Ishikawa (cell line): Measurements from ENCODE around the gene TGFBR3L.

Source experiments
- CEBPB ChIP-seq: IDR thresholded peaks from 2 replicates; pipeline ENCODE4 v1.6.1; 2012
- CREB1 ChIP-seq: IDR thresholded peaks from 2 replicates; pipeline ENCODE4 v1.6.1; 2012; ENCODE audit warnings: low read depth
- EGR1 ChIP-seq: IDR thresholded peaks from 2 replicates; pipeline ENCODE4 v1.6.1; 2012
- EP300 ChIP-seq: IDR thresholded peaks from 2 replicates; pipeline ENCODE4 v1.6.1; 2012; ENCODE audit warnings: borderline replicate concordance
- FOXM1 ChIP-seq: IDR thresholded peaks from 2 replicates; pipeline ENCODE4 v1.6.1; 2012; ENCODE audit warnings: low read depth, borderline replicate concordance
- MAX ChIP-seq: IDR thresholded peaks from 2 replicates; pipeline ENCODE4 v1.6.1; 2012
- NFIC ChIP-seq: IDR thresholded peaks from 2 replicates; pipeline ENCODE4 v1.6.1; 2012
- RAD21 ChIP-seq: IDR thresholded peaks from 2 replicates; pipeline ENCODE4 v1.6.1; 2012; ENCODE audit warnings: low read depth
- REST ChIP-seq: IDR thresholded peaks from 2 replicates; pipeline ENCODE4 v1.6.1; 2012; ENCODE audit warnings: low read depth, mild to moderate bottlenecking
- TAF1 ChIP-seq: IDR thresholded peaks from 2 replicates; pipeline ENCODE4 v1.6.1; 2012; ENCODE audit warnings: low read depth, mild to moderate bottlenecking
- TCF12 ChIP-seq: IDR thresholded peaks from 2 replicates; pipeline ENCODE4 v1.6.1; 2012; ENCODE audit warnings: low read depth
- TEAD4 ChIP-seq: IDR thresholded peaks from 2 replicates; pipeline ENCODE4 v1.6.1; 2012
- USF1 ChIP-seq: IDR thresholded peaks from 2 replicates; pipeline ENCODE4 v1.6.1; 2012
- YY1 ChIP-seq: IDR thresholded peaks from 2 replicates; pipeline ENCODE4 v1.6.1; 2012; ENCODE audit warnings: low read depth
- ZBTB7A ChIP-seq: IDR thresholded peaks from 2 replicates; pipeline ENCODE4 v1.6.1; 2012; ENCODE audit warnings: low read depth

TGFBR3L gene

GRCh38 chr19:7901337-7901736, 13.3 kb upstream of the TGFBR3L start:
- no peak for TF ChIP-seq USF1

GRCh38 chr19:7902796-7903243, 11.8 kb upstream of the TGFBR3L start:
- TF ChIP-seq YY1: no peak
- TF ChIP-seq TAF1: no peak
- no peak for TF ChIP-seq CREB1
- TF ChIP-seq REST: no peak
- no peak for TF ChIP-seq FOXM1
- no peak for TF ChIP-seq TEAD4
- no peak for TF ChIP-seq NFIC
- no peak for TF ChIP-seq MAX
- no peak for TF ChIP-seq EGR1
- no peak for TF ChIP-seq EP300
- no peak for TF ChIP-seq TCF12

GRCh38 chr19:7903244-7904073, 11.2 kb upstream of the TGFBR3L start, which contains the start of gene MAP2K7:
Gene MAP2K7 (plus strand): TSS chr19:7903877. CDS start chr19:7903945, 68 bp downstream.
- TF ChIP-seq TCF12: peak; percentile 36
- no peak for TF ChIP-seq CREB1
- peak; percentile 90 for TF ChIP-seq YY1
- TF ChIP-seq USF1: peak; percentile 62; the same call in 1 of the 2 replicates
- peak; percentile 35; the same call in 1 of the 2 replicates for TF ChIP-seq NFIC
- no peak for TF ChIP-seq REST
- TF ChIP-seq EGR1: no peak
- TF ChIP-seq TEAD4: no peak
- TF ChIP-seq RAD21: peak; percentile 46; the same call in 1 of the 2 replicates
- peak; percentile 96 for TF ChIP-seq MAX
- TF ChIP-seq CEBPB: no peak
- peak; percentile 82 for TF ChIP-seq TAF1
- TF ChIP-seq ZBTB7A: no peak

- TF ChIP-seq USF1 (no peak), YY1 (no peak), ZBTB7A (peak; percentile 86), NFIC (no peak), CEBPB (no peak), EGR1 (no peak; the same call in 1 of the 2 replicates)
These were observed 10.3 kb upstream of the TGFBR3L start for GRCh38 chr19:7904074-7905020.

GRCh38 chr19:7905268-7905667, 9.4 kb upstream of the TGFBR3L start:
- no peak for TF ChIP-seq YY1
- TF ChIP-seq TAF1: no peak
- TF ChIP-seq EGR1: no peak
- TF ChIP-seq EP300: no peak
- no peak for TF ChIP-seq CREB1
